Liver (tissue), 9 donors: ENCODE results near the gene HOXA5. TPM values are rescaled to one million over a fixed set of nuclear protein-coding genes. Genes with fewer than 3 reads are reported as not detected.

Experiments
- DNase-seq: peaks from one replicate; pipeline ENCODE4 v3.0.0-alpha.2; 2017; ENCODE audit warnings: low spot score
- H3K27ac ChIP-seq, 2 donors: one replicate each; pipeline ENCODE4 v1.7.0; 2013; ENCODE audit warnings: inconsistent platforms in 2 of 2, low read length in 2 of 2, control low read depth in 1 of 2, low read depth in 1 of 2, mild to moderate bottlenecking in 1 of 2
- H3K27me3 ChIP-seq, 4 donors: one replicate each; pipeline versions ENCODE4 v1.6.1 to v1.7.0; 2013; ENCODE audit warnings: low read length in 3 of 4, inconsistent platforms in 1 of 4, mild to moderate bottlenecking in 1 of 4, moderate library complexity in 1 of 4; ENCODE audit not compliant: control insufficient read depth in 4 of 4, insufficient read depth in 4 of 4
- H3K36me3 ChIP-seq, 4 donors: one replicate each; pipeline versions ENCODE4 v1.6.1 to v1.7.0; 2013; ENCODE audit warnings: low read length in 3 of 4, mild to moderate bottlenecking in 3 of 4, low read depth in 1 of 4, moderate library complexity in 1 of 4; ENCODE audit not compliant: control insufficient read depth in 4 of 4, insufficient read depth in 3 of 4
- H3K4me1 ChIP-seq, 4 donors: one replicate each; pipeline versions ENCODE4 v1.6.1 to v1.7.0; 2013; ENCODE audit warnings: low read length in 3 of 4, mild to moderate bottlenecking in 3 of 4, moderate library complexity in 1 of 4; ENCODE audit not compliant: control insufficient read depth in 4 of 4, insufficient read depth in 4 of 4
- H3K4me3 ChIP-seq, 3 donors: one replicate each; pipeline versions ENCODE4 v1.6.1 to v1.7.0; 2013; ENCODE audit warnings: low read length in 3 of 3, control low read depth in 1 of 3, low read depth in 1 of 3, mild to moderate bottlenecking in 1 of 3
- H3K9ac ChIP-seq, 2 donors: one replicate each; pipeline ENCODE4 v1.7.0; 2013; ENCODE audit warnings: low read length in 2 of 2, mild to moderate bottlenecking in 2 of 2, moderate library complexity in 2 of 2, control low read depth in 1 of 2, low read depth in 1 of 2
- H3K9me3 ChIP-seq, 4 donors: one replicate each; pipeline versions ENCODE4 v1.6.1 to v1.7.0; 2013; ENCODE audit warnings: low read length in 3 of 4; ENCODE audit not compliant: control insufficient read depth in 4 of 4
- ATF3 ChIP-seq: IDR thresholded peaks from 2 replicates; pipeline ENCODE4 v1.6.1; 2016; ENCODE audit warnings: antibody characterized with exemption
- EGR1 ChIP-seq, 2 donors: IDR thresholded peaks; 2 replicates each; pipeline ENCODE4 v1.6.1; 2016 to 2018; ENCODE audit warnings: antibody characterized with exemption in 2 of 2, low read depth in 2 of 2
- FOXA1 ChIP-seq: IDR thresholded peaks from 2 replicates; pipeline ENCODE4 v1.6.1; 2016; ENCODE audit warnings: antibody characterized with exemption
- FOXA2 ChIP-seq: IDR thresholded peaks from 2 replicates; pipeline ENCODE4 v1.6.1; 2016; ENCODE audit warnings: antibody characterized with exemption
- GABPA ChIP-seq, 2 donors: IDR thresholded peaks in 1 of 2; conservative IDR thresholded peaks in 1 of 2; 2 replicates each; pipeline ENCODE4 v1.6.1; 2016; ENCODE audit warnings: antibody characterized with exemption in 2 of 2, mild to moderate bottlenecking in 1 of 2, moderate library complexity in 1 of 2
- HNF4G ChIP-seq: IDR thresholded peaks from 2 replicates; pipeline ENCODE4 v1.6.1; 2016; ENCODE audit warnings: antibody characterized with exemption
- JUND ChIP-seq, 2 donors: IDR thresholded peaks; 2 replicates each; pipeline ENCODE4 v1.6.1; 2016; ENCODE audit warnings: antibody characterized with exemption in 2 of 2
- MAX ChIP-seq: IDR thresholded peaks from 2 replicates; pipeline ENCODE4 v1.6.1; 2016; ENCODE audit warnings: antibody characterized with exemption
- NR2F2 ChIP-seq: IDR thresholded peaks from 2 replicates; pipeline ENCODE4 v1.6.1; 2016; ENCODE audit warnings: antibody characterized with exemption
- RAD21 ChIP-seq, 2 donors: IDR thresholded peaks; 2 replicates each; pipeline ENCODE4 v1.6.1; 2016; ENCODE audit warnings: antibody characterized with exemption in 2 of 2, mild to moderate bottlenecking in 2 of 2
- REST ChIP-seq: IDR thresholded peaks from 2 replicates; pipeline ENCODE4 v1.6.1; 2016; ENCODE audit warnings: antibody characterized with exemption, mild to moderate bottlenecking
- RXRA ChIP-seq, 2 donors: IDR thresholded peaks; 2 replicates each; pipeline ENCODE4 v1.6.1; 2017 to 2018; ENCODE audit warnings: antibody characterized with exemption in 2 of 2, mild to moderate bottlenecking in 1 of 2
- SP1 ChIP-seq: IDR thresholded peaks from 2 replicates; pipeline ENCODE4 v1.6.1; 2018; ENCODE audit warnings: antibody characterized with exemption, mild to moderate bottlenecking
- TAF1 ChIP-seq: conservative IDR thresholded peaks from 2 replicates; pipeline ENCODE4 v1.6.1; 2016; ENCODE audit warnings: antibody characterized with exemption, mild to moderate bottlenecking
- YY1 ChIP-seq: IDR thresholded peaks from 2 replicates; pipeline ENCODE4 v1.6.1; 2016; ENCODE audit warnings: antibody characterized with exemption, mild to moderate bottlenecking
- ZBTB33 ChIP-seq: IDR thresholded peaks from 2 replicates; pipeline ENCODE4 v1.6.1; 2016; ENCODE audit warnings: antibody characterized with exemption
- WGBS: extraction: QIAGEN DNeasy Blood & Tissue Kit; methylation state at CpG from one replicate; pipeline ENCODE4 v1.1.7; 2013; 5-methylcytosine and 5-hydroxymethylcytosine counted together
- polyA plus RNA-seq, 2 donors: library from polyadenylated mRNA; stranded (reverse) in 1 of 2; unstranded in 1 of 2; fragments of 200-250 nt in 1 of 2; fragments of >200 nt in 1 of 2; fragmentation: Nextera tagmentation in 1 of 2; extraction: Ambion mirVana in 1 of 2; gene quantifications; one replicate each; pipeline versions ENCODE4 v1.2.1 to v1.2.3, GENCODE V29; 2013 to 2015
- total RNA-seq, 2 donors: library from RNA; depleted of rRNA; stranded (reverse); fragments of >200 nt; gene quantifications; one replicate each; pipeline ENCODE4 v1.2.3, GENCODE V29; 2014
- TF ChIP-seq, protein P1 (sequence below): fragments of 150-350 bp; IDR thresholded peaks from 2 replicates; pipeline ENCODE4 v1.5.1; 2017; ENCODE audit warnings: improper control_type of control experiment, low read depth, low read length; ENCODE audit not compliant: missing input control
- donor health status: healthy.
- donor health status: healthy.
- donor health status: healthy.
- donor health status: healthy.
- donor health status: healthy.

HOXA5 gene
- total and polyA plus RNA-seq, 4 donors = 0.40 to 2.1 (median 0.66) TPM

DNA sequence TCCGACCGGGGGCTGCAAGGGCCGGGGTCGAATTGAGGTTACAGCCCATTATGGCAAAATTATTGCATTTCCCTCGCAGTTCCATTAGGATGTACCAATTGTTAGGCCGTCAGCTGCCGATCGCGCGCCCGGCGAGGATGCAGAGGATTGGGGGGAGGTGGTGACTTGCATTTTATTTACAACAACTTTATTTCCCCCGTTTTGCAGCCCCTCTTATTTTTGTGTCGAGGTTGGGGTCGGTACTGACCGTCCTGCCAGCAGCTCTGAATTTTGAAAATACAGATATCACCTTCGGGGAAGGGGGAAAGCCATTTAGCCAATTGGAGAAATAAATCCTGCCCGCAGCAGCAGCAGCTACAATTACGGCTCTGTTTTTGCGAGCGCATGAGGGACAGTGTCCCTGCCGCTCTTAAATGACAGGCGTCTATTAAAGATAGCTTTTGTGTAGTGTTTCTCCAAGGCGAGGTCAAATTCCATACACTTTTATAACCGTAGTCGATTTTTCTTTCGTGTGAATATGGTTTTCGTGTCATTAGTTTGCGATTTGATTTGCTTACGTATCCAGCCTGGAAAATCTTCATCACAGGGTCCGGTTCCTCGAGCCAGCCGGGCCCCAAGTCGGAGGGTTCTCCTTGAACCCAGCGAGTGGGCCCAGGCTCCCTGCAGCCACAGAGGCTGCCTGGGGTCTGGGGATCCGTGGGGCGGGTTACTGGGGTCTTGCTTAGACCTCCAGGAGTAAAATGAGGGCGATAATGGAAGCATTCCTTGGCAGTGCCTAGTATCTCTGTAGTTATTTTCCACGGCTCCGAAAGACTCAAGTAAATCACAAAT, 684 bp upstream of the HOXA5 start (continued):
- TF ChIP-seq ATF3 (no peak), RXRA (IDR thresholded peaks at IDR 0.05) (no peak), GABPA (IDR thresholded peaks at IDR 0.05 in 1 of 2, conservative IDR thresholded peaks at IDR 0.05 in 1 of 2) (no peak), NR2F2 (no peak), FOXA2 (no peak), HNF4G (no peak), ZBTB33 (no peak)

- 10% methylated on average over 29 of the region's 29 CpGs for WGBS
- no peak for DNase-seq
- H3K27me3 ChIP-seq = peaks cover 5 to 30% (median 16%) of the 10 kb centered on the region in 4 donors
Measured at GRCh38 chr7:27142580-27143022, 880 bp downstream of the HOXA5 start.

More at GRCh38 chr7:27142580-27143022, 880 bp downstream of the HOXA5 start:
- Histone ChIP-seq H3K9ac (no peak overlapping the region), H3K4me1 (peaks cover 0 to 19% (median 8%) of the 10 kb centered on the region in 4 donors), H3K9me3 (peaks cover 0 to 11% (median 0%) of the 10 kb centered on the region in 4 donors), H3K36me3 (no peaks in the 10 kb centered on the region), H3K4me3 (peak overlapping the region in 1 of 3 donors; percentile 45), H3K27ac (peak overlapping the region; percentile 52 to 72)
- no peak for TF ChIP-seq FOXA2
- no peak for TF ChIP-seq GABPA (IDR thresholded peaks at IDR 0.05 in 1 of 2, conservative IDR thresholded peaks at IDR 0.05 in 1 of 2)
- no peak for TF ChIP-seq HNF4G
- no peak for TF ChIP-seq MAX
- no peak for TF ChIP-seq ZBTB33
- no peak for TF ChIP-seq SP1
- TF ChIP-seq TAF1 = no peak
- TF ChIP-seq RAD21 (IDR thresholded peaks at IDR 0.05) = no peak
- TF ChIP-seq NR2F2 = no peak
- TF ChIP-seq RXRA (IDR thresholded peaks at IDR 0.05) = no peak
- no peak for TF ChIP-seq REST
- TF ChIP-seq, protein P1, sequence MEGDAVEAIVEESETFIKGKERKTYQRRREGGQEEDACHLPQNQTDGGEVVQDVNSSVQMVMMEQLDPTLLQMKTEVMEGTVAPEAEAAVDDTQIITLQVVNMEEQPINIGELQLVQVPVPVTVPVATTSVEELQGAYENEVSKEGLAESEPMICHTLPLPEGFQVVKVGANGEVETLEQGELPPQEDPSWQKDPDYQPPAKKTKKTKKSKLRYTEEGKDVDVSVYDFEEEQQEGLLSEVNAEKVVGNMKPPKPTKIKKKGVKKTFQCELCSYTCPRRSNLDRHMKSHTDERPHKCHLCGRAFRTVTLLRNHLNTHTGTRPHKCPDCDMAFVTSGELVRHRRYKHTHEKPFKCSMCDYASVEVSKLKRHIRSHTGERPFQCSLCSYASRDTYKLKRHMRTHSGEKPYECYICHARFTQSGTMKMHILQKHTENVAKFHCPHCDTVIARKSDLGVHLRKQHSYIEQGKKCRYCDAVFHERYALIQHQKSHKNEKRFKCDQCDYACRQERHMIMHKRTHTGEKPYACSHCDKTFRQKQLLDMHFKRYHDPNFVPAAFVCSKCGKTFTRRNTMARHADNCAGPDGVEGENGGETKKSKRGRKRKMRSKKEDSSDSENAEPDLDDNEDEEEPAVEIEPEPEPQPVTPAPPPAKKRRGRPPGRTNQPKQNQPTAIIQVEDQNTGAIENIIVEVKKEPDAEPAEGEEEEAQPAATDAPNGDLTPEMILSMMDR = no peak
- TF ChIP-seq EGR1 (IDR thresholded peaks at IDR 0.05; ENCODE audit: low read depth in 2 of 2) = no peak
- TF ChIP-seq JUND (IDR thresholded peaks at IDR 0.05) = no peak
- TF ChIP-seq ATF3 = no peak
- TF ChIP-seq FOXA1 = no peak
- no peak for TF ChIP-seq YY1
